GM21360 (cell line): Measurements from ENCODE around the gene FRMPD3.
"Not testable (repeated sequence)": the region's sequence is repeated elsewhere in the genome, so short reads cannot be mapped to it uniquely, and the experiment has no call there.

Experiments used
- ATAC-seq: cut with Tn5 transposase; IDR thresholded peaks from one replicate; pipeline ENCODE4 v1.9.1; 2021; ENCODE audit warnings: mild to moderate bottlenecking, moderate library complexity; ENCODE audit not compliant: unreplicated experiment

FRMPD3 gene

GRCh38 chrX:107448998-107449835 is at the start of gene FRMPD3:
FRMPD3 (plus strand) TSS chrX:107449652; CDS start chrX:107526589, 76,937 bp downstream.
- ATAC-seq: no peak

GRCh38 chrX:107420571-107420970 is 28.9 kb upstream of the FRMPD3 start:
- no peak for ATAC-seq

DNA sequence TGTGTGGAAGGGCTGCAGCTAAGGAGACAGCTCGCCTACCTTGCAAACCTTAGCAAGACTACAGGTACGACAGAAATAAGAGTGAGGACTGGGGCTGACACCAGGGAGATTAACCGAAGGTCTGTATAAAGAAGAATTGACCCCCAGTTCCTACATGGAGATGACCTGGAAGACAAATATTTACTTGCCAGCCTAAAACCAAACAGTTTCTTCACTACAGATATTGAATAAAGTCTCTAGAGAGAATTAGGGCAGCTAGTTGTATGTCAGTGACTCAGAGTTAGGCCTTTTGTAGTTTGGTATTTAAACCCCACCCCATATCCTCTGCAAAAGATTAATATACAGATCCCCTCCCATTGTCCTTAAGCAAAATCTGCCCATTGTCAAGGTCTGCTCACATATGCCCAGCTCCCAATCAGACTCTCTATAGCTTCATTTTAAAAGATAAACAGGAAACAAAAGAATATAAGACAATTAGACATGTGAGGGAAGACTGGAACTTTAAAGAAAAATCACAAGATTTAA is 28.1 kb upstream of the FRMPD3 start:
- no peak for ATAC-seq

- no peak for ATAC-seq
Observed at GRCh38 chrX:107429090-107429489, 20.4 kb upstream of the FRMPD3 start.

- no peak for ATAC-seq
Observed at GRCh38 chrX:107440187-107440586, 9.3 kb upstream of the FRMPD3 start.

GRCh38 chrX:107440692-107441091 is 8.8 kb upstream of the FRMPD3 start:
- no peak for ATAC-seq

DNA sequence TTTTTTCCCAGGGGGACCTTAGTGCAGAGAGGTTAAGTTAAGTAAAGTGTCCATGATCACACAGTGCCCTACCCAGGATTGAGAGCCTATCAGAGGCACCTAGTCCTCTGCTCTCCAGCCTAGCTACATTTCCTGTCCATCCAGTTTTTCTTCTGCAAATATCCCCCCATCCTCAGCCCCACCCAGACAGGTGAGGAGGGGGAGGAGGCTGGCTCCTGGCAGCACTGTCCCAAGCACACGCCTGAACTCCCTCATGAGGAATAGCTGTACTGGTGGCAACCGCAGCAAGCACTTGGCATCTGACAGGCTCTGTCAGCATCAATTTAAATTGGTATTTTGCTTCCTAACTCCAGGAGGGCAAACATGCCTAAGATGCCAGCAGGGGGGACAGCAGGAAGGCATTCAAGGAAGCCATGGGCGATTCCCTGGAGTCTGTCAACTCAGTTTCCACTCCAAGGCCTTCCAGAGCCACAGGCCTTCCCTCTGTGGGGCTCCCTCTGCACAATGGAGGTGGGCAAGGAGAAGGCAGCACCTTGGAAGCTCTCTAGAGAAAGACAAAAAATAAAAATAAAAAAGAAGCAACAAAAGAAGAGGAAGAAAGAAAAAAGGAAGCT is 6.4 kb upstream of the FRMPD3 start:
- ATAC-seq: no peak

- ATAC-seq: no peak
Observed at GRCh38 chrX:107445146-107445545, 4.3 kb upstream of the FRMPD3 start.

DNA sequence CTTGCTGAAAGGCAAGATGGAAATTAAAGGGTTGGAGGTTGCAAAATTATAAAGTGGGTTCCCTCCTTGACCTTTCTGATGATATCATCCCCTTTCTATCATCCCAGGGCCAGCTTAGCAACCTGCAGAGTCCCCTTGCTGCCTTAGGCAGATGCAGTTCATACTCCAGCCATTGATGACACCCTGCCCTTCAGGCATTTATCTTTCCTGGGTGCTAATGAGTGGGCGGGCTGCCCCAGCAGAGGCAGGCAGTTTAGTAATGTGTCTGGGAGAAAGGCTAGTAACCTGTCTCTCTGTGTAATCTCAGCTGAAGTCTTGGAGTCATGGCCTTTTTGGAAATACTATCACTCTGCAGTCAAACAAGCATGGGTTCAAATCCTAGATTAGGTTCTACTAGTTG is 3.8 kb upstream of the FRMPD3 start:
- ATAC-seq: no peak

GRCh38 chrX:107447642-107448041 is 1.8 kb upstream of the FRMPD3 start:
- no peak for ATAC-seq

DNA sequence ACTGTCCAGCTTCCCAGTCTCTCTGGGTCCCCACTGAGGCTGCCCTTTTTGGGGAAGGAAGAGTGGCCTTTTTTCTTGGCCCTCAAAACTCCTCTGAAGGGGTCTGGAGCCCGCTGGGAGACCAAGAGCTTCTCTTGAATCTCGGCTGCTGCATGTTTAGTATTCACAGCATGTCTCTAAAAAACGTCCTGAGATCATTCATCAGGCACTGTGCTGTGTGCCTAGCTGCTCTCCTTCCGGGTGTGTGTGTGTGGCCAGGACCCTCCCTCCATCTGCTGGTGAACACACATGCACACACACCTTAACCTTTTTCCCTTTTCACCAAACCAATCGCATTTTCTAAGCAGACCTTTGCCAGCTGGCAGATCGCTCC is 841 bp upstream of the FRMPD3 start:
- ATAC-seq: no peak

DNA sequence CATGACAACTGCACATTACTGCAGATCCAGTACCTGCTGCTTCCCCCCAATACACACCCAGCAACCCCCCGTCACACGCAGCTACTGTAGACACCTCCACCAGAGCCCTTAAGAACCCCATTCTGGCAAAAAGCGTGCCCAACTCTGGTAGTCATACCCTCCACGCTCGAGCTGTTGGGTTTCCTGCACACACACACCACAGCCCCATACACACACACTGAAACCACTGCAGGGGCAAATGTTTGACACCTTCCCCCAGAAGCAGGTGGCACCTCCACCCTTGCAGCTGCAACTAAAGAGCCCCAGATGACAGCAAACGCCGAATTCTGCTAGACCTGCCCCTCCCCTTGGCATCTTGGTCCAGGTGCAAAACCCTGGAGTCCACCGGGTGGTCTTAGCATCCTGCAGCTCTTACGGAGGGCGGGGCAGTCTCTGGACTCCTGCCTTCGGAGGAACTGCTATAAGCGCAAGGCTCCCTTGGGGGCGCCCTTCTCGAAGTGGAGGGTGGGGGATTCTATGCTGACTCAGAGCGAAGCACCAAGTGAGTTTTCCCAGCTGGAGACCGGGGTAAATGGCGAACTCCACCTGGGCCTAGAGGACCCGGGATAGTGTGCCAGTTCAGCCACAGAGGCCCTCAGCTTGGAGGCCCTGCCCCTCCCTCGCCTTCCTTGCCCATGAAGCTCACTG is 1.5 kb downstream of the FRMPD3 start:
- ATAC-seq: no peak

- ATAC-seq: no peak
Observed at GRCh38 chrX:107451731-107452130, 2.3 kb downstream of the FRMPD3 start.

DNA sequence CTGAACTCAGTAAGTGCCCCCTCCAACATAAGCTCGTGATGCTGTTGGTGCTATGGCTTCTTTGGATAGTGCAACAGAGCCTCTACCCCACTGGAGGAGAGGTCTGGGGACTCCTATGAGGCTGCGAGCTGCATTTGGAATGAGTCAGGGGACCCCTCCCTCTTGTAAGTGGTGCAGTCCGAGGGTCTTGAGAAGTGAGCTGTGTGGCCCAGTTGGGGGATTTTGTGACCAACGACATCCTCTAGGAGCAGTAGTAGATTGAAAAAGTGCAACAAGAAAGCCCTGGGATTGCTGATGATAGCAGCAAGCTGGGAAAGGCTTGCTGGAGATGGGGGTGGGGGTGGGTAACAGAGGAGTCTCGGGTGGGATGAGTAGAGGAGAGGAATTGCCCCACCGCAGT is 3.1 kb downstream of the FRMPD3 start:
- no peak for ATAC-seq

GRCh38 chrX:107454302-107454701 is 4.8 kb downstream of the FRMPD3 start:
- peak; percentile 85 for ATAC-seq

DNA sequence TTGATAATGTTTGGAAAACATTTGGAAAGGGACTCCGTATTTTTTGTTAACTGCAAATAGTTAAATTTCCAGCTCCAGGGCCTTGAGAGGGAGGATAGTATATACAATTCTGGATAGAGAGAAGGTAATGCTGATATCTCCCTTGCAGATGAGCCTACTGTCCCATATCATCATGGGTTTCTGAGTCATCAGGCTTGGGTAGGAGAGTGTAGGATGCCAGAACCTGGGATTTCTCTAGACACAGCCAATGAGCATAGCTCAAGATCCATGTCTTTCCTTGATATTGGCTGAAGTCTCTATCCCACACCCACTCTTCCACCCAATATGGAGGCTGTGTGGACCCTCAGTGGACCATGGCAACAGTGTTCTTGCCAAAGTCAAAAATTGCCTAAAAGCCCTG is 7.8 kb downstream of the FRMPD3 start:
- ATAC-seq: no peak

- ATAC-seq: peak; percentile 82
Observed at GRCh38 chrX:107465932-107466620, 16.6 kb downstream of the FRMPD3 start.

- no peak for ATAC-seq
Observed at GRCh38 chrX:107467271-107467670, 17.8 kb downstream of the FRMPD3 start.

- no peak for ATAC-seq
Observed at GRCh38 chrX:107470198-107470597, 20.7 kb downstream of the FRMPD3 start.

GRCh38 chrX:107470971-107471370 is 21.5 kb downstream of the FRMPD3 start:
- ATAC-seq: no peak

- ATAC-seq: not testable (repeated sequence)
Observed at GRCh38 chrX:107471420-107471819, 22.0 kb downstream of the FRMPD3 start.
